Endothelial cell of umbilical vein (primary cell): ENCODE measurements around the gene WNT7B. TPM values are rescaled to one million over a fixed set of nuclear protein-coding genes. Genes with fewer than 3 reads are reported as not detected.

Experiments used
- BruUV-seq: library from RNA; stranded (reverse); fragments of 400-500 nt; replicated peaks from 2 replicates; lab custom pipeline; 2021; lab: Mats Ljungman, UMichigan
- CTCF ChIA-PET: fragments of 300-600, 350-600 bp; sonication (Branson Sonifier 250); formaldehyde crosslinking; loops from one replicate; lab custom pipeline; 2021; ENCODE audit warnings: antibody characterized with exemption, inconsistent platforms; lab: Charles Lee
- POLR2A ChIA-PET: fragments of 300-600, 350-600 bp; sonication (Branson Sonifier 250); formaldehyde crosslinking; loops from one replicate; lab custom pipeline; 2021; ENCODE audit warnings: antibody characterized with exemption, inconsistent platforms; lab: Charles Lee
- DNase-seq: peaks from one replicate; pipeline ENCODE4 v3.0.0-alpha.2; 2011; ENCODE audit warnings: low read depth, low spot score
- FAIRE-seq: peaks from 2 replicates; lab custom pipeline; 2011; peaks lifted over from hg19 to GRCh38; lab: Jason Lieb, UNC
- H2AFZ ChIP-seq: 2 replicates; pipeline ENCODE4 v1.6.0; 2012; ENCODE audit warnings: low read depth, low read length, control low read depth, inconsistent platforms
- H3K27ac ChIP-seq: 2 replicates; pipeline ENCODE4 v1.5.1; 2011; ENCODE audit warnings: low read depth, mild to moderate bottlenecking, control low read depth, low read length, moderate library complexity; ENCODE audit not compliant: insufficient read depth
- H3K27me3 ChIP-seq, 2 experiments: 2 replicates each; pipeline versions ENCODE4 v1.6.0 to v1.6.1; 2011; ENCODE audit warnings: low read length in 2 of 2, mixed read lengths in 1 of 2; ENCODE audit not compliant: control insufficient read depth in 2 of 2, insufficient read depth in 2 of 2
- H3K36me3 ChIP-seq, 2 experiments: 2 replicates in 1 of 2; 3 replicates in 1 of 2; pipeline ENCODE4 v1.5.1; 2011; ENCODE audit warnings: low read length in 2 of 2, mild to moderate bottlenecking in 1 of 2, moderate library complexity in 1 of 2; ENCODE audit not compliant: control insufficient read depth in 2 of 2, insufficient read depth in 2 of 2; ENCODE audit errors: extremely low read depth in 1 of 2
- H3K4me1 ChIP-seq: 3 replicates; pipeline ENCODE4 v1.5.1; 2011; ENCODE audit warnings: mild to moderate bottlenecking, low read length; ENCODE audit not compliant: control insufficient read depth, insufficient read depth; ENCODE audit errors: extremely low read depth
- H3K4me2 ChIP-seq: 2 replicates; pipeline ENCODE4 v1.6.1; 2011; ENCODE audit warnings: low read length, control low read depth, mixed read lengths; ENCODE audit not compliant: insufficient read depth
- H3K4me3 ChIP-seq, 3 experiments: fragments of 200-600 bp in 1 of 3; sonication (generic), shearing (Covaris generic) in 1 of 3; replicated peaks in 1 of 3; 2 replicates each; pipeline ENCODE4 v1.5.1; 2011 to 2016; ENCODE audit warnings: control low read depth in 3 of 3, low read length in 3 of 3, mild to moderate bottlenecking in 2 of 3, inconsistent platforms in 1 of 3, low read depth in 1 of 3, moderate library complexity in 1 of 3; ENCODE audit not compliant: insufficient read depth in 1 of 3
- H3K79me2 ChIP-seq: 2 replicates; pipeline ENCODE4 v1.6.0; 2012; ENCODE audit warnings: low read length, inconsistent platforms; ENCODE audit not compliant: control insufficient read depth, insufficient read depth
- H3K9ac ChIP-seq: replicated peaks from 2 replicates; pipeline ENCODE3; 2011; ENCODE audit warnings: low read length, control low read depth; ENCODE audit not compliant: insufficient read depth; ENCODE audit errors: extremely low read depth
- H3K9me1 ChIP-seq: replicated peaks from 3 replicates; pipeline ENCODE4 v1.6.0; 2011; ENCODE audit warnings: mild to moderate bottlenecking, low read length; ENCODE audit not compliant: control insufficient read depth, insufficient read depth; ENCODE audit errors: extremely low read depth
- H3K9me3 ChIP-seq: replicated peaks from 2 replicates; pipeline ENCODE4 v1.5.1; 2012; ENCODE audit warnings: low read length, inconsistent platforms; ENCODE audit not compliant: control insufficient read depth, insufficient read depth
- H4K20me1 ChIP-seq: replicated peaks from 2 replicates; pipeline ENCODE3; 2011; ENCODE audit warnings: mild to moderate bottlenecking, low read length; ENCODE audit not compliant: control insufficient read depth, insufficient read depth; ENCODE audit errors: extremely low read depth
- CTCF ChIP-seq, 2 donors: IDR thresholded peaks; 1 replicate in 1 of 2; 2 replicates in 1 of 2; pipeline ENCODE4 v1.5.1; 2011; ENCODE audit warnings: low read length in 2 of 2, mild to moderate bottlenecking in 2 of 2, moderate library complexity in 2 of 2, control low read depth in 1 of 2, inconsistent platforms in 1 of 2, low read depth in 1 of 2; ENCODE audit not compliant: insufficient read depth in 1 of 2; ENCODE audit errors: extremely low read depth in 1 of 2
- EZH2 ChIP-seq: IDR thresholded peaks from 2 replicates; pipeline ENCODE4 v1.6.1; 2012; ENCODE audit warnings: borderline replicate concordance, low read depth, mild to moderate bottlenecking, moderate library complexity, low read length, inconsistent platforms; ENCODE audit not compliant: severe bottlenecking
- FOS ChIP-seq: IDR thresholded peaks from 2 replicates; pipeline ENCODE4 v1.6.1; 2011; ENCODE audit warnings: mild to moderate bottlenecking, low read length, moderate library complexity, borderline replicate concordance; ENCODE audit not compliant: insufficient read depth
- GATA2 ChIP-seq: IDR thresholded peaks from 2 replicates; pipeline ENCODE4 v1.7.0; 2011; ENCODE audit warnings: low read depth, mild to moderate bottlenecking, moderate library complexity, mixed read lengths, low read length; ENCODE audit not compliant: insufficient read length, insufficient read depth
- JUN ChIP-seq: IDR thresholded peaks from 2 replicates; pipeline ENCODE4 v1.6.1; 2011; ENCODE audit warnings: borderline replicate concordance, low read depth; ENCODE audit not compliant: insufficient read length, insufficient read depth
- MYC ChIP-seq: IDR thresholded peaks from one replicate; pipeline ENCODE4 v1.6.1; 2011; ENCODE audit warnings: mild to moderate bottlenecking, low read depth, low read length
- POLR2A ChIP-seq: IDR thresholded peaks from 2 replicates; pipeline ENCODE4 v1.6.1; 2012; ENCODE audit warnings: low read depth, mild to moderate bottlenecking, control low read depth, low read length
- POLR2AphosphoS5 ChIP-seq: IDR thresholded peaks from 2 replicates; pipeline ENCODE4 v1.6.1; 2012; ENCODE audit warnings: low read depth, mild to moderate bottlenecking, control low read depth, low read length, moderate library complexity; ENCODE audit not compliant: insufficient read depth
- dilution Hi-C: fragments of 300-500 bp; cut with MboI; formaldehyde crosslinking; loops from one replicate; pipeline ENCODE4 v1.15.0; 2019; ENCODE audit warnings: low sequenced_read_pairs; ENCODE audit not compliant: extremely low pct_ligation_motif_present
- intact Hi-C: fragments of 100-400 bp; cut with micrococcal nuclease; formaldehyde crosslinking; loops from one replicate; pipeline ENCODE4 v1.10.0; 2022
- polyA plus RNA-seq, 4 experiments: library from polyadenylated mRNA; depleted of rRNA in 3 of 4; stranded (reverse) in 3 of 4; unstranded in 1 of 4; fragments of >200 nt; gene quantifications; 2 replicates each; pipeline versions ENCODE4 v1.2.1 to v1.2.3, GENCODE V29; 2011 to 2012; ENCODE audit warnings: missing spikeins in 1 of 4
- total RNA-seq: library from RNA; stranded (reverse); gene quantifications from 2 replicates; pipeline ENCODE4 v1.2.3, GENCODE V29; 2021
- TF ChIP-seq, protein P1 (sequence below): IDR thresholded peaks from 2 replicates; pipeline ENCODE4 v1.6.1; 2011; ENCODE audit not compliant: insufficient read depth, insufficient read length

WNT7B gene
- total and polyA plus RNA-seq, 2 donors (not counting 3 experiments of a cell fraction or from before 2014, with no cell fraction given), result not detected

- Histone ChIP-seq H3K36me3 (no peaks in the 10 kb centered on the region), H3K27ac (no peak overlapping the region), H3K4me3 (no peak overlapping the region), H4K20me1 (no peaks in the 10 kb centered on the region), H2AFZ (no peak overlapping the region), H3K79me2 (no peaks in the 10 kb centered on the region), H3K27me3 (peaks cover 45 to 47% of the 10 kb centered on the region in 2 experiments), H3K9ac (no peak overlapping the region), H3K9me1 (no peaks in the 10 kb centered on the region), H3K9me3 (no peaks in the 10 kb centered on the region), H3K4me1 (peaks cover 14% of the 10 kb centered on the region), H3K4me2 (no peak overlapping the region)
- dilution Hi-C loops, result no loop called here
- ChIA-PET POLR2A (no interaction called here), CTCF (interaction anchor here (0.7 to 1.0 kb wide), 4 partner anchors 105 to 393 kb away, joined by 3 to 4 read pairs (median 3); no protein-coding TSS in a partner anchor)
- FAIRE-seq (no peak), DNase-seq (no peak)
- intact Hi-C loops, result no loop called here
- no TSS peak for BruUV-seq
- TF ChIP-seq, protein P1, sequence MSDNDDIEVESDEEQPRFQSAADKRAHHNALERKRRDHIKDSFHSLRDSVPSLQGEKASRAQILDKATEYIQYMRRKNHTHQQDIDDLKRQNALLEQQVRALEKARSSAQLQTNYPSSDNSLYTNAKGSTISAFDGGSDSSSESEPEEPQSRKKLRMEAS, result no peak
- TF ChIP-seq CTCF (IDR thresholded peaks at IDR 0.05; ENCODE audit: extremely low read depth in 1 of 2, insufficient read depth in 1 of 2, low read depth in 1 of 2, low read length in 2 of 2), result no peak
- no peak for TF ChIP-seq MYC
- TF ChIP-seq JUN, result no peak
- no peak for TF ChIP-seq EZH2
- no peak for TF ChIP-seq POLR2AphosphoS5
- no peak for TF ChIP-seq GATA2
- TF ChIP-seq FOS, result no peak
- TF ChIP-seq POLR2A, result no peak
Observed at GRCh38 chr22:45969801-45970470, 7.0 kb downstream of the WNT7B start.
